ENCODE measurements around the gene REST. TPM values are rescaled to one million over a fixed set of nuclear protein-coding genes. Genes with fewer than 3 reads are reported as not detected.

REST gene
- polyA plus RNA-seq, 3 donors, result 6.3 to 71.2 (median 44.2) TPM

- no peak overlapping the region for H3K4me3 ChIP-seq (replicated peaks in 1 of 3; ENCODE audit: low read depth in 2 of 3, low read length in 3 of 3)
- no peaks in the 10 kb centered on the region for H3K27me3 Mint-ChIP-seq (ENCODE audit: low read depth in 3 of 3)
- no peak overlapping the region for H2AFZ ChIP-seq (ENCODE audit: insufficient read depth, low read depth, low read length, poor library complexity, severe bottlenecking)
- intact Hi-C loops (cut with micrococcal nuclease), result no loop called here
- no peaks in the 10 kb centered on the region for H4K20me1 ChIP-seq (ENCODE audit: insufficient read depth, low read length)
- WGBS (ENCODE audit: insufficient coverage), result no CpG with 5 or more reads among the region's 3 CpGs
- H3K36me3 ChIP-seq (replicated peaks in 1 of 2; ENCODE audit: control insufficient read depth in 1 of 2, insufficient read depth in 2 of 2, low read length in 2 of 2), result peaks cover 4 to 30% of the 10 kb centered on the region in 2 donors
- H3K4me1 ChIP-seq (ENCODE audit: control insufficient read depth in 1 of 2, insufficient read depth in 2 of 2, low read length in 2 of 2), result no peaks in the 10 kb centered on the region
- H3K9me3 ChIP-seq (replicated peaks in 1 of 2; ENCODE audit: control insufficient read depth in 1 of 2, insufficient read depth in 1 of 2, low read length in 2 of 2), result no peaks in the 10 kb centered on the region
- no peaks in the 10 kb centered on the region for H3K79me2 ChIP-seq (ENCODE audit: insufficient read depth, low read length)
- no peak for TF ChIP-seq CTCF (IDR thresholded peaks at IDR 0.05)
- no peak for DNase-seq
- no peak overlapping the region for H3K4me3 Mint-ChIP-seq
- no peaks in the 10 kb centered on the region for H3K27me3 ChIP-seq (ENCODE audit: control insufficient read depth in 2 of 2, insufficient read depth in 2 of 2, low read length in 2 of 2)
- no peak overlapping the region for H3K9ac ChIP-seq (ENCODE audit: insufficient read depth, low read length, poor library complexity, severe bottlenecking)
- peaks cover 0 to 4% (median 0%) of the 10 kb centered on the region in 7 donors for H3K9me3 Mint-ChIP-seq
- H3K4me1 Mint-ChIP-seq, result no peaks in the 10 kb centered on the region
- H3K27ac Mint-ChIP-seq, result no peak overlapping the region
- H3K36me3 Mint-ChIP-seq, result peaks cover 14 to 33% of the 10 kb centered on the region in 2 donors
- H3K27ac ChIP-seq (ENCODE audit: low read depth in 1 of 2, low read length in 2 of 2), result no peak overlapping the region
- H3K4me2 ChIP-seq (replicated peaks; ENCODE audit: extremely low read depth, low read length, poor library complexity, severe bottlenecking), result no peak overlapping the region
Measured at GRCh38 chr4:56941403-56941802, 33.7 kb downstream of the REST start.

GRCh38 chr4:56953680-56954520, 46.2 kb downstream of the REST start:
- Mint-ChIP-seq H3K4me3 (no peak overlapping the region), H3K36me3 (no peaks in the 10 kb centered on the region), H3K9me3 (peaks cover 0 to 2% (median 0%) of the 10 kb centered on the region in 7 donors), H3K4me1 (peaks cover 15% of the 10 kb centered on the region), H3K27ac (no peak overlapping the region), H3K27me3 (ENCODE audit: low read depth in 3 of 3) (peaks cover 0 to 2% (median 0%) of the 10 kb centered on the region in 3 donors)
- Histone ChIP-seq H3K79me2 (ENCODE audit: insufficient read depth, low read length) (no peaks in the 10 kb centered on the region), H3K4me1 (ENCODE audit: control insufficient read depth in 1 of 2, insufficient read depth in 2 of 2, low read length in 2 of 2) (peaks cover 9 to 14% of the 10 kb centered on the region in 2 donors), H3K4me3 (replicated peaks in 1 of 3; ENCODE audit: low read depth in 2 of 3, low read length in 3 of 3) (no peak overlapping the region), H3K9me3 (replicated peaks in 1 of 2; ENCODE audit: control insufficient read depth in 1 of 2, insufficient read depth in 1 of 2, low read length in 2 of 2) (no peaks in the 10 kb centered on the region), H3K27me3 (ENCODE audit: control insufficient read depth in 2 of 2, insufficient read depth in 2 of 2, low read length in 2 of 2) (no peaks in the 10 kb centered on the region), H3K9ac (ENCODE audit: insufficient read depth, low read length, poor library complexity, severe bottlenecking) (no peak overlapping the region), H2AFZ (ENCODE audit: insufficient read depth, low read depth, low read length, poor library complexity, severe bottlenecking) (no peak overlapping the region), H3K27ac (ENCODE audit: low read depth in 1 of 2, low read length in 2 of 2) (no peak overlapping the region), H4K20me1 (ENCODE audit: insufficient read depth, low read length) (no peaks in the 10 kb centered on the region), H3K36me3 (replicated peaks in 1 of 2; ENCODE audit: control insufficient read depth in 1 of 2, insufficient read depth in 2 of 2, low read length in 2 of 2) (no peaks in the 10 kb centered on the region), H3K4me2 (replicated peaks; ENCODE audit: extremely low read depth, low read length, poor library complexity, severe bottlenecking) (no peak overlapping the region)
- DNase-seq, result no peak
- 100% methylated on average over 2 of the region's 9 CpGs for WGBS (ENCODE audit: insufficient coverage)
- intact Hi-C loops (cut with micrococcal nuclease), result loop anchor here in 1 of 2 donors (10.0 kb wide), 1 partner anchor 49 kb away; the partner anchor contains the start of gene REST
- TF ChIP-seq CTCF (IDR thresholded peaks at IDR 0.05), result no peak
